Spinal cord (tissue), 10 donors: Measurements from ENCODE around the gene IER5. TPM values are rescaled to one million over a fixed set of nuclear protein-coding genes. Genes with fewer than 3 reads are reported as not detected.

ENCODE experiments used
- DNase-seq, 6 donors: peaks; one replicate each; pipeline versions ENCODE4 v3.0.0 to v3.0.0-alpha.2; 2013 to 2015; ENCODE audit warnings: low spot score in 6 of 6, low read depth in 4 of 6
- H3K27ac ChIP-seq: one replicate; pipeline ENCODE4 v1.5.1; 2013; ENCODE audit warnings: low read depth, low read length, control low read depth
- H3K27me3 ChIP-seq: one replicate; pipeline ENCODE4 v1.6.1; 2013; ENCODE audit warnings: low read length; ENCODE audit not compliant: control insufficient read depth, insufficient read depth
- H3K36me3 ChIP-seq: one replicate; pipeline ENCODE4 v1.6.1; 2013; ENCODE audit warnings: low read length; ENCODE audit not compliant: control insufficient read depth, insufficient read depth
- H3K4me1 ChIP-seq: one replicate; pipeline ENCODE4 v1.6.1; 2013; ENCODE audit warnings: low read length; ENCODE audit not compliant: control insufficient read depth, insufficient read depth
- H3K4me3 ChIP-seq: one replicate; pipeline ENCODE4 v1.5.1; 2013; ENCODE audit warnings: low read depth, low read length, control low read depth
- H3K9me3 ChIP-seq: one replicate; pipeline ENCODE4 v1.6.1; 2013; ENCODE audit warnings: low read length; ENCODE audit not compliant: control insufficient read depth, insufficient read depth
- WGBS: methylation state at CpG from one replicate; pipeline ENCODE4 v1.1.5; 2013; ENCODE audit warnings: missing lambda C conversion rate; ENCODE audit not compliant: insufficient coverage; 5-methylcytosine and 5-hydroxymethylcytosine counted together
- polyA plus RNA-seq, 2 donors: library from polyadenylated mRNA; unstranded; fragments of 120-200 nt; gene quantifications; one replicate each; pipeline ENCODE4 v1.2.1, GENCODE V29; 2013; ENCODE audit not compliant: insufficient read length in 2 of 2
- total RNA-seq, 2 donors: library from RNA; depleted of rRNA in 1 of 2; stranded (reverse); fragments of 120-200 nt in 1 of 2; fragments of >200 nt in 1 of 2; gene quantifications; one replicate each; pipeline versions ENCODE4 v1.2.3 to v1.2.4, GENCODE V29; 2013 to 2014
- donor health status: healthy.

IER5 gene
- total and polyA plus RNA-seq, 4 donors: 8.1 to 11.2 (median 10.1) TPM

DNA sequence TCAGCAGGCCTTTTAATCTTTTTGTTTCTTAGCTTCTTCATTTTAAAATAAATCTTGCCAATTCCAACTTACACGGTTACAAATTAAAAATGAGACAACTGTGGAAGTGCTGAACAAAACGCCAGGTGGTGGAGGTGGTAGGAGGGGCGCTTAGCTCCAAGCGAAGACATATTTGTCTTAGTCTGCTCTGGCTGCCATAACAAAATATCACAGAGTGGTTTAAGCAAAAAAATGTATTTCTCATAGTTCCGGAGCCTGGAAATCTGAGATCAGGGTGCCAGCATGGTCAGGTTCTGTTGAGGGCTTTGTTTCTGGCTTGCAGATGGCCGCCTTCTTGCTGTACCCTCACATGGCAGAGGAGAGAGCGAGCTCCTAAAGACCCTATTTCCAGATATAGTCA lies 14.9 kb downstream of the IER5 start:
- Histone ChIP-seq H3K27me3 (no peaks in the 10 kb centered on the region), H3K27ac (no peak overlapping the region), H3K9me3 (no peaks in the 10 kb centered on the region), H3K4me3 (no peak overlapping the region), H3K4me1 (peaks cover 26% of the 10 kb centered on the region), H3K36me3 (no peaks in the 10 kb centered on the region)
- WGBS: 100% methylated on average over 1 of the region's 7 CpGs
- peak in 1 of 6 donors; percentile 58 for DNase-seq

GRCh38 chr1:181104042-181104789 lies 15.7 kb downstream of the IER5 start:
- peaks cover 26% of the 10 kb centered on the region for H3K4me1 ChIP-seq
- H3K27ac ChIP-seq: peak overlapping the region; percentile 92
- WGBS: 9% methylated on average over 14 of the region's 17 CpGs
- H3K36me3 ChIP-seq: no peaks in the 10 kb centered on the region
- no peaks in the 10 kb centered on the region for H3K27me3 ChIP-seq
- no peak for DNase-seq
- peak overlapping the region; percentile 90 for H3K4me3 ChIP-seq
- no peaks in the 10 kb centered on the region for H3K9me3 ChIP-seq

DNA sequence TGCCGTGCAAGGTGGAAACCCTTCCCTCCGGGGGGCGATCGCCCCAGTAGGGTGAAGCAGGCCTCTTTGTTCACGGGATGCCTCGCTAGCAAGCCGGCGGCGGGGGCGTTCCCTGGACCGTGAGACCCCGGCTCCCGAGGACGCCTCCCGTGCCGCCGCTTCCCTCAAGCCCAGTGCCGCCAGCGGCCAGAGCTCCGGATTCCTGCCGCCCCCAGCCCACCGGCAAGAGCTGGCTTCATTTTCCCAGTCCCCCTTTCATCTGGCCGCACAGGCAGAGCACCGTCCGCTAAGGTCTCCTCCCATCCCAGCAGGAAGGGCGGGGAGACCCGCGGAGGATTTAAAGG lies 16.3 kb downstream of the IER5 start:
- Histone ChIP-seq H3K27me3 (no peaks in the 10 kb centered on the region), H3K4me1 (peaks cover 29% of the 10 kb centered on the region), H3K9me3 (no peaks in the 10 kb centered on the region), H3K4me3 (peak overlapping the region; percentile 90), H3K27ac (peak overlapping the region; percentile 92), H3K36me3 (no peaks in the 10 kb centered on the region)
- DNase-seq: peak in 2 of 6 donors; percentile 78 to 80
- 0% methylated on average over 28 of the region's 28 CpGs for WGBS

- peak overlapping the region; percentile 90 for H3K4me3 ChIP-seq
- H3K27ac ChIP-seq: peak overlapping the region; percentile 92
- H3K9me3 ChIP-seq: no peaks in the 10 kb centered on the region
- DNase-seq: peak in 5 of 6 donors; percentile 79 to 97 (median 86)
- peaks cover 34% of the 10 kb centered on the region for H3K4me1 ChIP-seq
- no peaks in the 10 kb centered on the region for H3K36me3 ChIP-seq
- no peaks in the 10 kb centered on the region for H3K27me3 ChIP-seq
- WGBS: under 1% methylated on average over 102 of the region's 104 CpGs
These were observed 16.9 kb downstream of the IER5 start for GRCh38 chr1:181105134-181106021.

- Histone ChIP-seq H3K4me3 (peak overlapping the region; percentile 43), H3K4me1 (peaks cover 34% of the 10 kb centered on the region), H3K27ac (peak overlapping the region; percentile 76), H3K27me3 (no peaks in the 10 kb centered on the region), H3K9me3 (no peaks in the 10 kb centered on the region), H3K36me3 (no peaks in the 10 kb centered on the region)
- DNase-seq: no peak
- WGBS: 11% methylated on average over 1 of the region's 3 CpGs
These were observed 17.5 kb downstream of the IER5 start for GRCh38 chr1:181106022-181106312.

DNA sequence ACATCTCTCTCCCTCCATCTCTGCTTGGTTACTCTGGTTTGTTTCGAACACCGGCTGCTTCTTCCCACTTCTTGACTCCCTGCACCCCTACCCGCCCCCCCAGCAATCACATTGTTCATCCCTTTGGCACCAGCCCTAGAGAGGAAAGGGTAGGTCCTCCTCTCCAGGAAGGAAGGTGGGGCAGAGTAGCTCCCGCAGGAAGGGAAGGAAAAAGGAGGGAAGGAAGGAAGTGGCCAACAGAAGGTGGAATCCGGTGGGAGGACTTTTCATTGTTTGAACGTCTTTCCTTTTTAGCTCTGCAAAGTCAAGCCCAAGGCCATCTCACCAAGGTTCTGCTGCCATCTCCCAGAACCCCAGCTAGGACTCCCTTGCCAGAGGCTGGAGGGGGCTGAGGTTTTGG lies 18.0 kb downstream of the IER5 start:
- Histone ChIP-seq H3K4me1 (peaks cover 33% of the 10 kb centered on the region), H3K27ac (no peak overlapping the region), H3K9me3 (no peaks in the 10 kb centered on the region), H3K27me3 (no peaks in the 10 kb centered on the region), H3K36me3 (no peaks in the 10 kb centered on the region), H3K4me3 (no peak overlapping the region)
- no peak for DNase-seq
- no CpG with 5 or more reads among the region's 6 CpGs for WGBS

- no peaks in the 10 kb centered on the region for H3K27me3 ChIP-seq
- no peak overlapping the region for H3K27ac ChIP-seq
- no peaks in the 10 kb centered on the region for H3K36me3 ChIP-seq
- H3K4me1 ChIP-seq: peaks cover 27% of the 10 kb centered on the region
- H3K9me3 ChIP-seq: no peaks in the 10 kb centered on the region
- no CpG with 5 or more reads among the region's 2 CpGs for WGBS
- DNase-seq: no peak
- no peak overlapping the region for H3K4me3 ChIP-seq
These were observed 19.2 kb downstream of the IER5 start for GRCh38 chr1:181107711-181108110.

DNA sequence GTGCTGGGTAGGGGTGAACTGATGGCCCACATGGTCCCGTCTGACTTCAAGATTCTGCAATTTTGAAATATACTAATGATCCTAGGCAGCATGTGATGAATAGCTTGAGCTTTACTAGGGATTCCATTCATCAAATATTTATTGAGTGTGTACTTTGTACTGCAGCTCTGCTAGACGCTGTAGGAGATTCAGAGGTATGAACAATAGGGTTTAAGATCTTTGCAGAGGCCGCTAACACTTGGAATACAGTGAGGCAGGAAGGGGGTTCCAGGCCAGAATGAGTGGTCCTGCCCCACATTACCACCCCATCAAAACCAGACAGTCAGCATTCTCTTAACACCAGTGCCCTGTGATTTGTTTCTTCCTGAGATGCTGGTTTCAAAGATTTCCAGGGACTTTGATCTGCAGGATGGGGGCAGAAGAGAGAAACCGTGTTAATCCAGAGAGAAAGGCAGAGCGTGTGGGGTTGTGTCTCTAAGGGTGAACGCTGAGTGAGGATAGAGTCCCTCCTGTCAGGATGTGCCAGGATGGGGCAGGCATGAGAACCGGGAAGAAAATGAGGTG lies 19.9 kb downstream of the IER5 start:
- DNase-seq: no peak
- 43% methylated on average over 4 of the region's 7 CpGs for WGBS
- Histone ChIP-seq H3K36me3 (no peaks in the 10 kb centered on the region), H3K4me1 (peaks cover 32% of the 10 kb centered on the region), H3K27ac (no peak overlapping the region), H3K27me3 (no peaks in the 10 kb centered on the region), H3K9me3 (no peaks in the 10 kb centered on the region), H3K4me3 (no peak overlapping the region)

GRCh38 chr1:181110013-181110412 lies 21.5 kb downstream of the IER5 start:
- Histone ChIP-seq H3K27me3 (no peaks in the 10 kb centered on the region), H3K4me3 (no peak overlapping the region), H3K9me3 (no peaks in the 10 kb centered on the region), H3K36me3 (no peaks in the 10 kb centered on the region), H3K27ac (no peak overlapping the region), H3K4me1 (peaks cover 28% of the 10 kb centered on the region)
- DNase-seq: peak in 1 of 6 donors; percentile 43
- 45% methylated on average over 2 of the region's 2 CpGs for WGBS
